Measurements from ENCODE around the gene LARGE1. TPM values are rescaled to one million over a fixed set of nuclear protein-coding genes. Genes with fewer than 3 reads are reported as not detected.

Gene LARGE1
- total and polyA plus RNA-seq, 2 of the 13 experiments (the other 11 are each of a cell fraction or from before 2014, with no cell fraction given) = 8.4 to 11.0 TPM

DNA sequence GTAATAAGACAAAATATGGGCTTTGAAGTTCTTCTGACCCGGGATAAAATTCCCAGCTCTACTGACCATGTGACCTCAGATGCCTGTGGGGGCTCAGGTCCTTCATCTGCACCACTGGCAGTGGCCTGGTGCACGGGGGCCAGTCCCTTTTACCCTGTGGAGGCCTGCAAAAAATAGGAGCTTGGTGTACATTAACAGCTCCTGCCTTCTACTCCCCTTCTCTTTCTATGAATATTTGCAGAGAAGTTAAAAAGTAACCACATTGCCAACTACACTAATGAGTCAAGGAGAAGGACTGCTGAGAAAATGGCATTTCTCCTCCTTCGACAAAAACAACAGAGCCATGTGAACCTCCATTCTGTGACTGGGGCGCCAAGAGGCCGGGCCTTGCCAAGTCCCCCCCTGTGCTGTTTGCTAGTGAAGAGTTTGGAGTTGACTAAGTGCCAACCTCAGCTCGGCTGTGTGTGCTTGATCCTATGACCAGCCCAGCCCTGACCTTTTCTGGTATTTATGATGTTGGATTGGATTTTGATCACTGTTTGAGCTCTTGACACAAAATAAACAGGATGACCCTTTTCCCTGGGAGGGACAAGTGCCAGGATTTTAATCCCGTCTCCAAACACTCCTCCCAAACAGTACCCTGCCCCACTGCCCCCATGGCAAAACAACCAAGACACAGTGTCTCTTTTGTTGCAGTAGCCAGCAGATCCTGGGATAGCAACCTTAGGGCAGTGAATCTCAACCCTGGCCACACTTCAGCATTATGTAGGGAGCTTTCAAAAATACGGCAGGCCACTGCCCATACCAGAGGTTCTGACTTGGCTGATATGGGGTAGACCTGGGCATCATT is 380.1 kb downstream of the LARGE1 start (continued):
- TF ChIP-seq, protein P1, sequence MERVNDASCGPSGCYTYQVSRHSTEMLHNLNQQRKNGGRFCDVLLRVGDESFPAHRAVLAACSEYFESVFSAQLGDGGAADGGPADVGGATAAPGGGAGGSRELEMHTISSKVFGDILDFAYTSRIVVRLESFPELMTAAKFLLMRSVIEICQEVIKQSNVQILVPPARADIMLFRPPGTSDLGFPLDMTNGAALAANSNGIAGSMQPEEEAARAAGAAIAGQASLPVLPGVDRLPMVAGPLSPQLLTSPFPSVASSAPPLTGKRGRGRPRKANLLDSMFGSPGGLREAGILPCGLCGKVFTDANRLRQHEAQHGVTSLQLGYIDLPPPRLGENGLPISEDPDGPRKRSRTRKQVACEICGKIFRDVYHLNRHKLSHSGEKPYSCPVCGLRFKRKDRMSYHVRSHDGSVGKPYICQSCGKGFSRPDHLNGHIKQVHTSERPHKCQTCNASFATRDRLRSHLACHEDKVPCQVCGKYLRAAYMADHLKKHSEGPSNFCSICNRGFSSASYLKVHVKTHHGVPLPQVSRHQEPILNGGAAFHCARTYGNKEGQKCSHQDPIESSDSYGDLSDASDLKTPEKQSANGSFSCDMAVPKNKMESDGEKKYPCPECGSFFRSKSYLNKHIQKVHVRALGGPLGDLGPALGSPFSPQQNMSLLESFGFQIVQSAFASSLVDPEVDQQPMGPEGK (CRISPR knock-in tag; IDR thresholded peaks at IDR 0.05) = peak; percentile 95
- TF ChIP-seq HMG20B (CRISPR knock-in tag; conservative IDR thresholded peaks at IDR 0.05) (peak; percentile 94), HNF1A (IDR thresholded peaks at IDR 0.05; ENCODE audit: low read depth) (peak; percentile 93), HNF1A (CRISPR knock-in tag; IDR thresholded peaks at IDR 0.05; ENCODE audit: borderline replicate concordance) (peak; percentile 99), SP5 (CRISPR knock-in tag; IDR thresholded peaks at IDR 0.05; ENCODE audit: borderline replicate concordance, low read depth) (peak; percentile 98), NCOA5 (CRISPR knock-in tag; IDR thresholded peaks at IDR 0.05) (0 out of 2 replicates have a peak, but pooled peaks have one; percentile 27), CREB1 (IDR thresholded peaks at IDR 0.05) (no peak), CREB1 (CRISPR knock-in tag; IDR thresholded peaks at IDR 0.05) (peak; percentile 75), ZNF264 (CRISPR knock-in tag; IDR thresholded peaks at IDR 0.05) (peak; percentile 88), CHD4 (IDR thresholded peaks at IDR 0.05; ENCODE audit: borderline replicate concordance, low read length) (peak; percentile 42; the same call in 1 of the 2 replicates), TP53 (CRISPR knock-in tag; conservative IDR thresholded peaks at IDR 0.05) (peak; percentile 87; the same call in 1 of the 2 replicates), ZNF710 (CRISPR knock-in tag; IDR thresholded peaks at IDR 0.05; ENCODE audit: borderline replicate concordance) (peak; percentile 65; the same call in 1 of the 2 replicates), IKZF1 (IDR thresholded peaks at IDR 0.05) (no peak), ZNF709 (CRISPR knock-in tag; IDR thresholded peaks at IDR 0.05) (peak; percentile 42; the same call in 1 of the 2 replicates), SALL1 (CRISPR knock-in tag; IDR thresholded peaks at IDR 0.05) (peak; percentile 95)
- TF ChIP-seq, protein P2, sequence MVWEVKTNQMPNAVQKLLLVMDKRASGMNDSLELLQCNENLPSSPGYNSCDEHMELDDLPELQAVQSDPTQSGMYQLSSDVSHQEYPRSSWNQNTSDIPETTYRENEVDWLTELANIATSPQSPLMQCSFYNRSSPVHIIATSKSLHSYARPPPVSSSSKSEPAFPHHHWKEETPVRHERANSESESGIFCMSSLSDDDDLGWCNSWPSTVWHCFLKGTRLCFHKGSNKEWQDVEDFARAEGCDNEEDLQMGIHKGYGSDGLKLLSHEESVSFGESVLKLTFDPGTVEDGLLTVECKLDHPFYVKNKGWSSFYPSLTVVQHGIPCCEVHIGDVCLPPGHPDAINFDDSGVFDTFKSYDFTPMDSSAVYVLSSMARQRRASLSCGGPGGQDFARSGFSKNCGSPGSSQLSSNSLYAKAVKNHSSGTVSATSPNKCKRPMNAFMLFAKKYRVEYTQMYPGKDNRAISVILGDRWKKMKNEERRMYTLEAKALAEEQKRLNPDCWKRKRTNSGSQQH (CRISPR knock-in tag; IDR thresholded peaks at IDR 0.05; ENCODE audit: low read depth) = no peak; the same call in 1 of the 2 replicates
- TF ChIP-seq, protein P3, sequence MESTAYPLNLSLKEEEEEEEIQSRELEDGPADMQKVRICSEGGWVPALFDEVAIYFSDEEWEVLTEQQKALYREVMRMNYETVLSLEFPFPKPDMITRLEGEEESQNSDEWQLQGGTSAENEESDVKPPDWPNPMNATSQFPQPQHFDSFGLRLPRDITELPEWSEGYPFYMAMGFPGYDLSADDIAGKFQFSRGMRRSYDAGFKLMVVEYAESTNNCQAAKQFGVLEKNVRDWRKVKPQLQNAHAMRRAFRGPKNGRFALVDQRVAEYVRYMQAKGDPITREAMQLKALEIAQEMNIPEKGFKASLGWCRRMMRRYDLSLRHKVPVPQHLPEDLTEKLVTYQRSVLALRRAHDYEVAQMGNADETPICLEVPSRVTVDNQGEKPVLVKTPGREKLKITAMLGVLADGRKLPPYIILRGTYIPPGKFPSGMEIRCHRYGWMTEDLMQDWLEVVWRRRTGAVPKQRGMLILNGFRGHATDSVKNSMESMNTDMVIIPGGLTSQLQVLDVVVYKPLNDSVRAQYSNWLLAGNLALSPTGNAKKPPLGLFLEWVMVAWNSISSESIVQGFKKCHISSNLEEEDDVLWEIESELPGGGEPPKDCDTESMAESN (CRISPR knock-in tag; conservative IDR thresholded peaks at IDR 0.05) = peak; percentile 42
